ENCODE measurements around the gene NCK1.

- TF ChIP-seq CTCF (IDR thresholded peaks at IDR 0.05 in 2 of 3, conservative IDR thresholded peaks at IDR 0.05 in 1 of 3; ENCODE audit: borderline replicate concordance in 1 of 3, insufficient read depth in 1 of 3, low read depth in 2 of 3, low read length in 2 of 3) (no peak), JUND (IDR thresholded peaks at IDR 0.05) (no peak), ATF3 (IDR thresholded peaks at IDR 0.05) (no peak), TCF7L2 (IDR thresholded peaks at IDR 0.05; ENCODE audit: borderline replicate concordance, extremely low read depth, insufficient read depth, insufficient read length) (no peak), POLR2A (IDR thresholded peaks at IDR 0.05; ENCODE audit: borderline replicate concordance, extremely low read depth, insufficient read depth, insufficient read length) (no peak), POLR2AphosphoS5 (IDR thresholded peaks at IDR 0.05; ENCODE audit: low read depth, low read length) (no peak), CBX3 (IDR thresholded peaks at IDR 0.05; ENCODE audit: low read depth) (no peak)
These were observed 128.8 kb downstream of the NCK1 start for GRCh38 chr3:136990826-136991225.
